ENCODE results near the gene CXCR3.
"Not testable (repeated sequence)": the region's sequence is repeated elsewhere in the genome, so short reads cannot be mapped to it uniquely, and the experiment has no call there.

CXCR3 gene

DNA sequence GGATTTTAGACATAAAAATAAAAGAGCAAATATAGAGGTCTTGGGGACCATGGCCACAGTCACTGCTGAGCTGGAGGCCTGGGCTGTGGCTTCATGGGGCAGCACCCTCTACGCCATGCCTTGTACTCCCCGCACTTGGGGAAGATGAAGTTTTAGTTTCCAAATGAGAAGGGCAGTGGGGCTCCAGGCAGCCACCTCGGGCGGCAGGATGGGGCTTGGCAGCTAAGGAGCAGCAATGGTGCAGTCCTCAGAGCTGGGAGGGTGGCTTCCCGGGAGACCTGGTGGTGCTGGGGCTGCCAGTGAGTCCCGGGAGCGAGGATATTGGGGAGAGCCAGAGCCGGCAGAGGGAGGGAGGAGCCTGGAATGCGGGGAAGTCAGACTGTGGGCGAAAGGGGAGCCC, 2.4 kb downstream of the CXCR3 start:
- H3K4me1 ChIP-seq (ENCODE audit: control insufficient read depth, insufficient read depth, low read length), result no peaks in the 10 kb centered on the region
- H3K36me3 ChIP-seq (ENCODE audit: control insufficient read depth in 2 of 2, insufficient read depth in 1 of 2, low read length in 2 of 2), result peaks cover 0 to 18% of the 10 kb centered on the region in 2 experiments; a peak in 2 of 3 replicates
- ChIA-PET POLR2A (no interaction called here), CTCF (no interaction called here)
- H3K27ac ChIP-seq (ENCODE audit: extremely low read depth, low read depth, low read length), result no peak overlapping the region
- TF ChIP-seq ZNF623 (tag by site-specific recombination; IDR thresholded peaks at IDR 0.05) (no peak), ATF2 (tag by site-specific recombination; IDR thresholded peaks at IDR 0.05; ENCODE audit: low read depth) (no peak), ZNF558 (tag by site-specific recombination; IDR thresholded peaks at IDR 0.05) (no peak), ZNF341 (tag by site-specific recombination; IDR thresholded peaks at IDR 0.05; ENCODE audit: low read depth) (no peak), MZF1 (tag by site-specific recombination; IDR thresholded peaks at IDR 0.05; ENCODE audit: borderline replicate concordance) (no peak), ZNF654 (tag by site-specific recombination; IDR thresholded peaks at IDR 0.05; ENCODE audit: low read depth) (no peak), ZXDB (tag by site-specific recombination; IDR thresholded peaks at IDR 0.05) (no peak), ZNF48 (tag by site-specific recombination; IDR thresholded peaks at IDR 0.05) (no peak), ZNF140 (tag by site-specific recombination; IDR thresholded peaks at IDR 0.05) (no peak)
- H3K9me3 ChIP-seq (ENCODE audit: control insufficient read depth, insufficient read depth, low read depth, low read length), result no peaks in the 10 kb centered on the region
- no peak overlapping the region for H3K4me3 ChIP-seq (ENCODE audit: low read depth, low read length)

DNA sequence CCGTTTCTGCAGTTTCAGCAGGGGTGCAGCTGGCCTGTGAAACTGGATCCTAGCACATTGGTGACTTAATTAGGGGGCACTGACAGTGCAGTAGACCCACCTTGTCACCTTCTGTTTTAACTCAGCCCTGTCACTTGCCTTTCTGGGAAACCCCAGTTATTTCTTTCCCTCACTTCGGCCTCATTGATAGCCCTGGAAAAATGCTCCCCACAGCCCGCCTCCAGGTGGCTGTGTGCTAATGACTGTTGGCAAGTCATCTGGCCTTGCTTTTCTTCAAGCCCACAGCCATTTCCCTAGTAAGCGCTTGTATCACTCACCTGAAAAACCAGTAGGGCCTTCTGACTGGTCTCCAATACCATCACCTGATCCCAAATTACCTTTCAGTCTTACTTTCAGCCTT, 3.3 kb downstream of the CXCR3 start:
- Histone ChIP-seq H3K9me3 (ENCODE audit: control insufficient read depth, insufficient read depth, low read depth, low read length) (no peaks in the 10 kb centered on the region), H3K36me3 (ENCODE audit: control insufficient read depth in 2 of 2, insufficient read depth in 1 of 2, low read length in 2 of 2) (peaks cover 0 to 23% of the 10 kb centered on the region in 2 experiments; a peak in 2 of 3 replicates), H3K27ac (ENCODE audit: extremely low read depth, low read depth, low read length) (no peak overlapping the region), H3K4me1 (ENCODE audit: control insufficient read depth, insufficient read depth, low read length) (no peaks in the 10 kb centered on the region), H3K4me3 (ENCODE audit: low read depth, low read length) (no peak overlapping the region)
- CTCF ChIA-PET, result no interaction called here
- no peak for TF ChIP-seq ZNF580 (tag by site-specific recombination; IDR thresholded peaks at IDR 0.05)
- POLR2A ChIA-PET, result no interaction called here

DNA sequence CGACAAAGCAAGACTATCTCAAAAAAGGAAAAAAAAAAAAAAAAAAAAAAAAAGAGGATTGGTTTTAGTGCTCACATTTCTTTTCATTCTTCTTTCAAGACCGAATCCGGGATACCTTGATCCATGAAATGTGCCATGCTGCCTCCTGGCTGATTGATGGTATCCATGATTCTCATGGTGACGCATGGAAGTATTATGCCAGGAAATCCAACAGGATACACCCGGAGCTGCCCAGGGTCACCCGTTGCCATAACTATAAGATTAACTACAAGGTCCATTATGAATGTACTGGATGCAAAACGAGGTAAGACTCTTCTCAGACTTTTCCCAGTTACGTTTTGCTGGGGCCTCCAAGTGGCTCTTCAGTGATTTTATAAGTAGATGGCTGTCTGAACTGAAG, 6.1 kb downstream of the CXCR3 start:
- Histone ChIP-seq H3K27ac (ENCODE audit: extremely low read depth, low read depth, low read length) (no peak overlapping the region), H3K4me1 (ENCODE audit: control insufficient read depth, insufficient read depth, low read length) (no peaks in the 10 kb centered on the region), H3K36me3 (ENCODE audit: control insufficient read depth in 2 of 2, insufficient read depth in 1 of 2, low read length in 2 of 2) (peaks cover 0 to 34% of the 10 kb centered on the region in 2 experiments; a peak in 2 of 3 replicates), H3K9me3 (ENCODE audit: control insufficient read depth, insufficient read depth, low read depth, low read length) (no peaks in the 10 kb centered on the region), H3K4me3 (ENCODE audit: low read depth, low read length) (no peak overlapping the region)
- TF ChIP-seq ZNF175 (tag by site-specific recombination; IDR thresholded peaks at IDR 0.05) (no peak), ZNF701 (tag by site-specific recombination; IDR thresholded peaks at IDR 0.05) (no peak), ZNF23 (tag by site-specific recombination; IDR thresholded peaks at IDR 0.05; ENCODE audit: borderline replicate concordance) (no peak), ZNF830 (tag by site-specific recombination; IDR thresholded peaks at IDR 0.05; ENCODE audit: low read depth) (no peak), ZBTB21 (tag by site-specific recombination; IDR thresholded peaks at IDR 0.05) (no peak), ZXDB (tag by site-specific recombination; IDR thresholded peaks at IDR 0.05) (no peak), ZBTB17 (tag by site-specific recombination; IDR thresholded peaks at IDR 0.05) (no peak), ZNF677 (tag by site-specific recombination; IDR thresholded peaks at IDR 0.05) (no peak), ZFP41 (tag by site-specific recombination; IDR thresholded peaks at IDR 0.05; ENCODE audit: borderline replicate concordance) (no peak), REST (tag by site-specific recombination; IDR thresholded peaks at IDR 0.05) (no peak), MEIS1 (CRISPR knock-in tag; IDR thresholded peaks at IDR 0.05; ENCODE audit: borderline replicate concordance) (no peak), ZNF211 (tag by site-specific recombination; IDR thresholded peaks at IDR 0.05; ENCODE audit: low read depth) (no peak), ZNF174 (tag by site-specific recombination; IDR thresholded peaks at IDR 0.05) (no peak)
- ChIA-PET CTCF (no interaction called here), POLR2A (no interaction called here)

DNA sequence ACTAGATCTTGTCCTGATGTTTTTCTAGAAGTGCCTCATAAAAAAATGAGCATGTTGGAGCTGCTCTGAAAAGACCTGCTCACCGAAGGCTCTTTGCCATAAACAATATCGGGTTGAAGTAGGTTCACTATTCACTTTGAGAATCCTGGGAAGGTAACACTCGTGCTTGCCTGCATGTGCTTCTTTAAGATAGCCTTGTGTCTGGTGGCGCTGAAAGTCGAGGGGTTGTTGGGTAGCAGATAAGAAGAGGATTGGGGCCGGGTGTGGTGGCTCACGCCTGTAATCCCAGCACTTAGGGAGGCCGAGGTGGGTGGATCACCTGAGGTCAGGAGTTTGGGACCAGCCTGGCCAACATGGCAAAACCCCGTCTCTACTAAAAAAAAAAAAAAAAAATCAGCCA, 6.6 kb downstream of the CXCR3 start:
- POLR2A ChIA-PET; H3K4me3 ChIP-seq (ENCODE audit: low read depth, low read length); H3K27ac ChIP-seq (ENCODE audit: extremely low read depth, low read depth, low read length); H3K4me1 ChIP-seq (ENCODE audit: control insufficient read depth, insufficient read depth, low read length); H3K9me3 ChIP-seq (ENCODE audit: control insufficient read depth, insufficient read depth, low read depth, low read length); CTCF ChIA-PET: not testable (repeated sequence)
- H3K36me3 ChIP-seq (ENCODE audit: control insufficient read depth in 2 of 2, insufficient read depth in 1 of 2, low read length in 2 of 2), result peaks cover 0 to 36% of the 10 kb centered on the region in 2 experiments; a peak in 2 of 3 replicates
